Femur (tissue), 1 donor: ENCODE results near the gene TBC1D19.
"Not testable (repeated sequence)": the region's sequence is repeated elsewhere in the genome, so short reads cannot be mapped to it uniquely, and the experiment has no call there.

Experiments used
- DNase-seq: peaks from one replicate; pipeline ENCODE4 v3.0.0-alpha.2; 2017

The TBC1D19 gene

DNA sequence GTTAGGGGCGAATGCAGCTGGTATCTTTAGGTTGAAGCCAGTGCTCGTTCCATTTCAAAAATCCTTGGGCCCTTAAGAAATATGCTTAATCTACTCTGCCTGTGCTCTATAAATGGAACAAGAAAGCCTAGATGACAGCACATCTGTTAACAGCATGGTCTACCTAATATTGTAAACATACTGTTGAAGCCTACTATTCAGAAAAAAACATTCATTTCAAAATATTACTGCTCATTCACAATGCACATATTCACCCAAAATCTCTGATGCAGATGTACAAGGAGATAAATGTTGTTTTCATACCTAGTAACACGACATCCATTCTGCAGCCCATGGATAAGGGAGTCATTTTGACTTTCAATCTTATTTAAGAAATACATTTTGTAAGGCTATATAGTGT lies 106.6 kb downstream of the TBC1D19 start:
- DNase-seq = no peak

GRCh38 chr4:26692014-26692726 lies 108.3 kb downstream of the TBC1D19 start:
- DNase-seq = no peak

DNA sequence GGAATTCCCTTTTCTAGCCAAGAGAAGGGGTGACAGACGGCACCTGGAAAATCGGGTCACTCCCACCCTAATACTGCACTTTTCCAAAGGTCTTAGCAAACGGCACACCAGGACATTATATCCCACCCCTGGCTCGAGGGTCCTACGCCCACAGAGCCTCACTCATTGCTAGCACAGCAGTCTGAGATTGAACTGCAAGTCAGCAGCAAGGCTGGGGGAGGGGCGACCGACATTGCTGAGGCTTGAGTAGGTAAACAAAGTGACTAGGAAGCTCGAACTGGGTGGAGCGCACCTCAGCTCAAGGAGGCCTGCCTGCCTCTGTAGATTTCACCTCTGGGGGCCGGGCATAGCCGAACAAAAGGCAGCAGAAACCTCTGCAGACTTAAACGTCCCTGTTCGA lies 110.2 kb downstream of the TBC1D19 start:
- DNase-seq = not testable (repeated sequence)

- no peak for DNase-seq
Measured at GRCh38 chr4:26700110-26700509, 116.2 kb downstream of the TBC1D19 start.

GRCh38 chr4:26701095-26701494 lies 117.2 kb downstream of the TBC1D19 start:
- DNase-seq = no peak

DNA sequence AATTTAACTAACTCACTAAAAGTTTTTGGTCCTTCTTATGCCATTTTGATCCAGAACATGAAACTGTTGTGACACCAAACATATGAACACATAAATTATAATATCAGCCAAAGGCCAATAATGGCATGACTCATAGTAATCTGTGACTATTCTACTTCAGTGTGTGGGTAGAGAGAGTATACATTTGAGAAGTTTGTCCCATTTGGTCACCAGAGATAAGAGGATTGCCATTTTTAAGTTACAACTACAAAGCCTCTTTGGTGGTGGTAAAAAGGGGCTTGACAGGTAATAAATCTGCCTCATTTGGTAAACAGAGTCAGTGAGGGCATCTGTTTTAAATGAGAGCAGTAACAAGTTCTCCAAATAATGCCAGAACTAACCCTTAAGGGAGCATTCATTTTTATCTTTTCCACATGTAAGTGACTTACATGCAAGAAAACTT lies 117.9 kb downstream of the TBC1D19 start:
- DNase-seq = no peak

DNA sequence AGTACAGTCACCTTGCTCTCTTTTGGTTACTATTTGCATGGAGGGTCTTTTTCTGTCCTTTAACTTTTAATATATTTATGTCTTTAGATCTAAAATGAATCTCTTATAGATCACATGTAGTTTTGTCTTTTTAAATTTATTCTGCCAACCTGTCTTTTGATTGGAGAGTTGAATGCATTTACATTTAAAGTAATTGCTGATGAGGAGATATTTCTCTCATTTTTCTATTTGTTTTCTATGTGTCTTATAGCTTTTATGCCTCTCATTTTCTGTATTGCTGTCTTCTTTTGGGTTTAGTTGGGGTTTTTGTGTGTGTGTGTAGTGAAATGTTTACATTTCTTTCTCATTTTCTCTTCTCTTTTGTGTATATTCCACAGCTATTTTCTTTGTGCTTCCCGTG lies 123.5 kb downstream of the TBC1D19 start:
- DNase-seq = no peak

- no peak for DNase-seq
Measured at GRCh38 chr4:26709246-26709645, 125.4 kb downstream of the TBC1D19 start.

- DNase-seq = no peak
Measured at GRCh38 chr4:26713563-26714151, 129.8 kb downstream of the TBC1D19 start.

DNA sequence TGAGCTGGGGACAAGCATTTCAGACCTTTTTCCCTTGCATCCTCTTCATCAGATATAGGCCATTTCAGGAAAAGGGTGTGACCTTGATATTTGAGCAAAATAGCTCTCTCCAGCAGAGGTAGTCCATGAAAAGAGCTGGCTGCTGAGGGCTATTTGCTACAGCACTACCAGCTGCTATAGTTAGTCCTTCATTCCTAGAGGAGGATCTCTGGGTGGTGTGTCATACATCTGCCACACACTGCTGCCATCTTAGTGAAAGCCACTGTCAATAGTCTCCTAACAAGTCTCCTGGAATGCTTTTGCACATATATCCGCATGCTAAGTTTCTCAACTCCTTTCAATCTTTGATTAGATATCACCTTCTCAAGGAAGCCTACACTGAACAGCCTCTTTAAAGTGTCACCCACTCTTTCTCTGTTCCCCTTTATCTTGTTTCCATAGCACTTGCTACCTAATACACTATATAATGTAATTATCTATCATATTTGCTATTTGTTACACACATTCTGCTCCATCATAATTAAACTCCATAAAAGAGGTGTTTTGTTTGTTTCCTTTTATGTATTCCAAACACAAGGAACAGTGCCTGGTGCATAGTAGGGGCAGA lies 131.9 kb downstream of the TBC1D19 start:
- no peak for DNase-seq

GRCh38 chr4:26717332-26717731 lies 133.4 kb downstream of the TBC1D19 start:
- no peak for DNase-seq

DNA sequence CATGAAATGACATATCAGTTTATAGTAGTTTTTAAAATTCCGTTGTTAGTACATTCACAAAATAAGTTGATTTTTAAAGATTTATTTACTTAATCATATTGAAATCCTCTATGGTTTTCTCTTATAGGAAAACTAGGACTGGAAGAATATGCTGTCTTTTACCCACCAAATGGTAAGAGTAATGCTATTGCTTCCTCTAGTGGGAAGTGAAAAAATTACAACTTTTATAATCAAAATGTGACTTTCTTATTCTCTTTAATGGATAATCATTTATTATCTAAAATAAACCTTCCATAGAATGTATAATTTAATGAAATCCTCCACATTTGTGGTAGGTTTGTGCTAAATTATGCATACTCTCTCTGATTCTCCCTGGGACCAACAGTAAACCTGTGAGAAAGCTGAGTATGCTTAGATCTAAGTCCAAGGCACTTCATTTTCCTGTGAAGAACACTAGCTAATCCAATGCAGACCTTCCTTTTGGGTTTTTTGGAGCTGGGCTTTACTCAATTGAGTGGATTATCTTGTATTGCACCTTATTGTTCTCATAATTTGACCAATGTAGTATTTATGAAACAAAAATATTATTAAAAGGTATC lies 136.2 kb downstream of the TBC1D19 start:
- DNase-seq = no peak

DNA sequence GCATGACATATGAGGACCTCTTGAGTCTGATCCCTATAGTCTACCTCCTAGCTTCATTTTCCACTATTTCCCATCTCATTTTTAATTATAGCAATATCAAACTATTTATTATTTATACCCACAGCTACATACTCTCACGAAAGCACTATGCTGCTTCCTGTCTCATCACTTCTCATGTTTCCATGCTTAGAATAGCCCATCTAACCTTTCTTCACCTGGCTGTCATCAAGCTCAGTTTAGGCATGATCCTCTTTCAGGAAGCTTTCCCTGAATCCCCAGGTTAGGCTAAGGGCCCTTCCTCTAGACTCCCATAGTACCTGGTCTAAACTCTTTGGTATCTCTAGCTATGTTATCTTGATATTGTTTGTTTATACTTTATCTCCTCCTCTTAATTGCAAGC lies 137.8 kb downstream of the TBC1D19 start:
- no peak for DNase-seq

DNA sequence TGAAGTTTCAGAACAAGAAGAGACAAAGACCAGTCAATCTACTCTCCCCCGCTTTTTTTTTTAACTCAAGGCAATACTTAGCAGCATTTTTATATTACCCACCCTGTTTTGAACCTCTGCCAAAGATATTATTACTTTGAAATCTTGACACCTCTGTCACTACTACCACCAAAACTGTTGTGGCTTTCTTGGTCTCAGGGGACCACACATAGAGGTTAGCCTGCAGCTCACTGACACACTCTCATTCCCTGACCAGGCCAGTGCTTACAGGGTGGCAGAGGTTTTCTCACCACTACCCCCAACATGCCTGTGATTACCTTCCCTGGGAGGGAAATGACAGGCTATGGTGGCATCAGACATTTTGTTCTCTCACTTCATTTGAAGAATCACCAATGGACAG lies 139.3 kb downstream of the TBC1D19 start:
- no peak for DNase-seq

DNA sequence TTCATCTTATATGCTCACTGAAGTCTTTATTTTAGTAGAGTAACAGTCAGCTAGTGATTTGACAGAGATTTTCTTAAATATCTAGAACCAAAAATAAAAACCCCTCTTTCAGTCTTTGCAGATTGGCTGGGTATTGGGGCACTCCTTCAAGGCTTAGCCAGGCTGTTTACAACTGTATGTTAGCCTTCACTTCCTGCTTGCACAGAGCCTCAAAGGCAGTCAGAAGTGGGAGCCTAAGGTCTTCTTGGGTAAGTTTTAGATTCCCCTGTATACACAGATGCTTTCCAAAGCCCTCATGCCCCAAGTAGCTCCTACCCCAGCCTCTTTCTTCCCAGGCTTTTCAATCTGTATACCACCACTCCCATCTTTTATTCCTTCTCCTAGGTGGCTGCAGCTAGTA lies 140.7 kb downstream of the TBC1D19 start:
- DNase-seq = no peak

GRCh38 chr4:26726655-26727387 lies 142.9 kb downstream of the TBC1D19 start:
- no peak for DNase-seq

DNA sequence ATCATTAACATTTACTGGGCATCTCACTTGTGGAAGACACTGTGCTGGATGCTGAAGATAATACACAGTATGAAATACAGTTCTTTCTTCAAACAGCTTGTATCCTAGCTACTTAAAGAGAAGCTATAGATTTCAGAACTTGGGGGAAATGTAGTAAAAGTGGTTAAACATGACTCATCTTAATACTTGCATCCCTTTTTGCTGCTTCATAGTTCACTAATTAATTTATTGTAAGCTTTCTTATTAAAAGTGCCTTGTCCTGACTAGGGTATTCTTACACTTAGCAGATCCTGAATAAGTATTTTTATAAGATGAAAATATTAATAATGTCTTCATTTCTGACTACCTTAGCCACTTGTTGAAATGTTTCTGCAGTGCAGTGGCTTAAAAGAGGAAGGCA lies 144.0 kb downstream of the TBC1D19 start:
- no peak for DNase-seq

GRCh38 chr4:26729027-26729426 lies 145.1 kb downstream of the TBC1D19 start:
- no peak for DNase-seq

DNA sequence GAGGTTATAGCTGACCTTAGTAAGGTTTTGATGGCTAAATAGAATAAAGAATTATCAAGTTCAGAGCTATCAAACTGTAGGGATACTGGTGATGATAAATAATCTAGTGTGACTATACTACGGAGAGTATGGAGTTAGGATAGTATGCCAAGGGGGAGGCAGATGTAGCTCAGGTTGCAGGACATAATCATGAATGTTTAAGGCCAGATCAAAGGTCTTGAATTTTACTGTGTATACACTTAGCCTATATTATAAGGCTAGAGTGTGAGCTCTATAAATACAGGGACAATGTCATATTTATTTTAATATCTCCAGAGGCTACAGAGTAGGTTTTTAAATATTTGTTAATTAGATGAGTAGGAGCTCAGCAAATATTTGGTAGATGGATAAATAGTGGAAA lies 145.7 kb downstream of the TBC1D19 start:
- no peak for DNase-seq

- DNase-seq = no peak
Measured at GRCh38 chr4:26731351-26732035, 147.6 kb downstream of the TBC1D19 start.

DNA sequence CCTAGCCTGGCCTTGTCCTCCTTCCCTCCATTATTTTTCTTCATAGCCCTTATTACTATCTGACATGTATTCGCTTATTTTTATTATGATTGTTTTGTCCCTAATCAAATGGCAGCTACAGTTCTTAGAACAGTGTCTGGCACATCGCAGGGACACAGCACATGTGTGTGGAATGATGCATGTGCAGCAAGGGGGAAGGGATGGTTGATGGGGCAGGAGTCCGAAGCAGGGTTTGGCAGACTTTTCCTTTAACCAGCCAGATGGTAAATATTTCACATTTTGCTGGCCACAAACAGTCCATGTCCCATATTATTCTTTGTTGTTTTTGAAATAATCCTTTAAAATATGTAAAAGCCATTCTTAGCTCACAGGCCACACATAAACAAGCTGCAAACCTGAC lies 148.5 kb downstream of the TBC1D19 start:
- no peak for DNase-seq

DNA sequence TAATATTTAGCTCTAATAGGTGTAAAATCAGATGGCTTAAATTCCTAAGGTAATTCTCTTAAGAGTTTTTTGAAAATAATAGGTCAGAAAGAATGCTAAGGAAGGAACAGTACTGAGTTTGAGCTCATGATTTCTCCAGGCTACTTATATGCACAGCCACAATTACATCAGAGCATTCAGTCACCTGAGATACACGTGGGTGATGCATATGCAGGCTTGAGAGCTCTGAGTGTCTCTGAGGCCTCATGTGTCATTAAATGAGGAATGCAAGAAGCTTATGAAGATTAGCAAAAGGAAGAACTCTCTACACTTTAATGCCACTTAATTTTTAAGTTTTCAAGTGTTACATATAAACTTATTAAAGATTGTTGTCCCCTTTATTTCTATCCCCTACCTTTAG lies 152.7 kb downstream of the TBC1D19 start:
- no peak for DNase-seq

DNA sequence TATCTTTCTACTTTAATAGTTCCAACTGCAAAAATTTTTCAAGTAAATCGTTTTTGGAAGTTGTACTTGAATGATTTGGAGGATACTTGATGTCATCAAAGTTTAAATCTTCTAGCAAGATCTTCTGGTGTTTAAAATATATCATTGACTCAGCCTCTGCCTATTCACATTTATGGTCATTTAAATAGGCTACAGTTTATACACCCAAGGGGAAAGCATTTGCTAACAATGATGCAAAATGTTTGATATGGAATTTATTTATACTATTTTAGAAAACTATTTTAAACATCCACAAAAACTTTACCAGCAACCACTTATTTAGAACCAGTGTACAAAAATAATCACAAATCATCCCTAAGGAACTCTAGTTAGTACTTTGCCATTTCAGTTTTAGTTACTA lies 153.5 kb downstream of the TBC1D19 start:
- no peak for DNase-seq
